DOHH2 (cell line): ENCODE measurements around the gene RFESD.

Experiments
- H3F3A ChIP-seq: fragments of 200-600 bp; sonication (generic), shearing (Covaris generic); 2 replicates; pipeline ENCODE4 v1.6.0; 2016; ENCODE audit warnings: antibody characterized with exemption, mild to moderate bottlenecking; ENCODE audit not compliant: control insufficient read depth, insufficient read depth
- H3K27ac ChIP-seq: fragments of 200-600 bp; sonication (generic); 2 replicates; pipeline ENCODE4 v1.5.1; 2014; ENCODE audit warnings: low read depth, mild to moderate bottlenecking, low read length, moderate library complexity
- H3K27me3 ChIP-seq: fragments of 200-600 bp; sonication (generic); 2 replicates; pipeline ENCODE4 v1.6.1; 2014; ENCODE audit warnings: mild to moderate bottlenecking, low read length, mixed read lengths; ENCODE audit not compliant: control insufficient read depth
- H3K36me3 ChIP-seq: fragments of 200-600 bp; sonication (generic); 2 replicates; pipeline ENCODE4 v1.6.1; 2014; ENCODE audit warnings: mild to moderate bottlenecking, low read length, moderate library complexity, mixed read lengths; ENCODE audit not compliant: control insufficient read depth
- H3K4me1 ChIP-seq: fragments of 200-600 bp; sonication (generic); 2 replicates; pipeline ENCODE4 v1.6.1; 2014; ENCODE audit warnings: mild to moderate bottlenecking, low read length, mixed read lengths; ENCODE audit not compliant: control insufficient read depth
- H3K4me2 ChIP-seq: fragments of 200-600 bp; sonication (generic); 2 replicates; pipeline ENCODE4 v1.6.0; 2014; ENCODE audit warnings: mild to moderate bottlenecking, low read length, moderate library complexity
- H3K4me3 ChIP-seq: fragments of 200-600 bp; sonication (generic); 2 replicates; pipeline ENCODE4 v1.5.1; 2014; ENCODE audit warnings: mild to moderate bottlenecking, low read length, mixed read lengths
- H3K79me2 ChIP-seq: fragments of 200-600 bp; sonication (generic); 2 replicates; pipeline ENCODE4 v1.6.1; 2014; ENCODE audit warnings: mild to moderate bottlenecking, low read length, mixed read lengths; ENCODE audit not compliant: control insufficient read depth
- H3K9me2 ChIP-seq: fragments of 200-600 bp; sonication (generic); replicated peaks from 2 replicates; pipeline ENCODE4 v1.6.1; 2014; ENCODE audit warnings: mild to moderate bottlenecking, low read length, mixed read lengths; ENCODE audit not compliant: control insufficient read depth
- H3K9me3 ChIP-seq: fragments of 200-600 bp; sonication (generic); 2 replicates; pipeline ENCODE4 v1.6.1; 2014; ENCODE audit warnings: antibody characterized with exemption, low read length, mixed read lengths; ENCODE audit not compliant: control insufficient read depth, insufficient read depth
- H4K20me1 ChIP-seq: fragments of 200-600 bp; sonication (generic); 2 replicates; pipeline ENCODE4 v1.6.0; 2014; ENCODE audit warnings: low read depth, mild to moderate bottlenecking, antibody characterized with exemption, low read length, moderate library complexity; ENCODE audit not compliant: control insufficient read depth, insufficient read depth
- CTCF ChIP-seq: fragments of 200-600 bp; sonication (generic); IDR thresholded peaks from one replicate; pipeline ENCODE4 v1.5.1; 2014; ENCODE audit warnings: antibody characterized with exemption, mild to moderate bottlenecking, low read depth, low read length; ENCODE audit not compliant: poor library complexity, severe bottlenecking
- EZH2phosphoT487 ChIP-seq: fragments of 200-600 bp; sonication (generic); IDR thresholded peaks from 2 replicates; pipeline ENCODE4 v1.6.1; 2017; ENCODE audit warnings: borderline replicate concordance, mild to moderate bottlenecking, antibody characterized with exemption, low read length, moderate library complexity, mixed read lengths

The RFESD gene

GRCh38 chr5:95655575-95655974, 9.0 kb downstream of the RFESD start:
- Histone ChIP-seq H3K4me1 (no peaks in the 10 kb centered on the region), H3K27me3 (no peaks in the 10 kb centered on the region), H3K4me3 (no peak overlapping the region), H3K27ac (no peak overlapping the region), H3K4me2 (no peak overlapping the region), H3K79me2 (no peaks in the 10 kb centered on the region), H3F3A (no peaks in the 10 kb centered on the region), H3K9me2 (no peaks in the 10 kb centered on the region), H4K20me1 (no peaks in the 10 kb centered on the region), H3K9me3 (no peaks in the 10 kb centered on the region), H3K36me3 (no peaks in the 10 kb centered on the region)
- TF ChIP-seq CTCF, result no peak
- no peak for TF ChIP-seq EZH2phosphoT487

GRCh38 chr5:95660060-95660459, 13.5 kb downstream of the RFESD start:
- no peak for TF ChIP-seq EZH2phosphoT487
- no peak for TF ChIP-seq CTCF
- H3K79me2 ChIP-seq, result no peaks in the 10 kb centered on the region
- no peaks in the 10 kb centered on the region for H3K9me3 ChIP-seq
- H3F3A ChIP-seq, result no peaks in the 10 kb centered on the region
- H3K27me3 ChIP-seq, result no peaks in the 10 kb centered on the region
- no peak overlapping the region for H3K27ac ChIP-seq
- no peak overlapping the region for H3K4me2 ChIP-seq
- no peaks in the 10 kb centered on the region for H3K9me2 ChIP-seq
- no peaks in the 10 kb centered on the region for H4K20me1 ChIP-seq
- H3K4me1 ChIP-seq, result no peaks in the 10 kb centered on the region
- H3K4me3 ChIP-seq, result no peak overlapping the region
- H3K36me3 ChIP-seq, result no peaks in the 10 kb centered on the region

DNA sequence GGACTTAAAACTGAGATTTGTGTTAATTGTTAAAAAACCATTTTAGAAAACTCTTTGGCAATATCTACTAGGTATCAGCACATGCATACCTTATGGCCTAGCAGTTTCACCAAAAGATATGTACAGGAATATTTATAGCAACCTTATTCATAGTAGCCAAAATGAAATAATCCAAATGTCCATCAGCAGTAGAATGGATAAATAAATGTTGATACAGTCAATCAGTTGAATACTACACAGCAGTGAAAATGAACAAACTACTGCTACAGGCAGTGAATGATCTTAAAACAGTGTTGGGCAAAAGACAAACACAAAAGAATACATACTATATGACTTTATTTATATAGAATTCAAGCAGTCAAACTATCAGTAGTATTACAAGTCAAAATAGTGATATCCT, 16.4 kb downstream of the RFESD start:
- Histone ChIP-seq H3K79me2 (no peaks in the 10 kb centered on the region), H3K27me3 (no peaks in the 10 kb centered on the region), H3K4me1 (no peaks in the 10 kb centered on the region), H4K20me1 (no peaks in the 10 kb centered on the region), H3K4me3 (no peak overlapping the region), H3K9me2 (no peaks in the 10 kb centered on the region), H3K36me3 (no peaks in the 10 kb centered on the region), H3K4me2 (no peak overlapping the region), H3K27ac (no peak overlapping the region), H3K9me3 (no peaks in the 10 kb centered on the region), H3F3A (no peaks in the 10 kb centered on the region)
- no peak for TF ChIP-seq EZH2phosphoT487
- TF ChIP-seq CTCF, result no peak
